GM19324 (cell line): ENCODE measurements around the gene IL31.
"Not testable (repeated sequence)": the region's sequence is repeated elsewhere in the genome, so short reads cannot be mapped to it uniquely, and the experiment has no call there.

Source experiments
- ATAC-seq: cut with Tn5 transposase; IDR thresholded peaks from one replicate; pipeline ENCODE4 v1.9.1; 2021; ENCODE audit warnings: mild to moderate bottlenecking, moderate library complexity; ENCODE audit not compliant: unreplicated experiment, low FRiP score

Gene IL31

GRCh38 chr12:122174155-122174845 lies at the start of gene IL31:
IL31 (minus strand) TSS chr12:122174221; CDS start chr12:122174172, 49 bp downstream.
- ATAC-seq = no peak

- ATAC-seq = no peak
Measured at GRCh38 chr12:122216445-122216844, 42.4 kb upstream of the IL31 start.

GRCh38 chr12:122215771-122216170 lies 41.8 kb upstream of the IL31 start:
- ATAC-seq = no peak

- no peak for ATAC-seq
Measured at GRCh38 chr12:122208073-122208820, 34.2 kb upstream of the IL31 start.

- no peak for ATAC-seq
Measured at GRCh38 chr12:122207391-122207790, 33.4 kb upstream of the IL31 start.

GRCh38 chr12:122206976-122207375 lies 33.0 kb upstream of the IL31 start:
- no peak for ATAC-seq

- ATAC-seq = no peak
Measured at GRCh38 chr12:122206111-122206881, 32.3 kb upstream of the IL31 start.

- no peak for ATAC-seq
Measured at GRCh38 chr12:122205053-122205925, 31.3 kb upstream of the IL31 start.

GRCh38 chr12:122204167-122205052 lies 30.4 kb upstream of the IL31 start:
- no peak for ATAC-seq

- ATAC-seq = no peak
Measured at GRCh38 chr12:122203301-122204166, 29.5 kb upstream of the IL31 start, which contains the start of gene B3GNT4. B3GNT4 (plus strand) TSS chr12:122203709; CDS start chr12:122204619, 910 bp downstream.

- ATAC-seq = not testable (repeated sequence)
Measured at GRCh38 chr12:122202811-122203210, 28.8 kb upstream of the IL31 start.

GRCh38 chr12:122202017-122202416 lies 28.0 kb upstream of the IL31 start:
- ATAC-seq = no peak

GRCh38 chr12:122201381-122201780 lies 27.4 kb upstream of the IL31 start:
- ATAC-seq = no peak

GRCh38 chr12:122200541-122201175 lies 26.6 kb upstream of the IL31 start:
- ATAC-seq = no peak

GRCh38 chr12:122199484-122200355 lies 25.7 kb upstream of the IL31 start:
- no peak for ATAC-seq

GRCh38 chr12:122197612-122197966 lies 23.6 kb upstream of the IL31 start:
- ATAC-seq = no peak

- no peak for ATAC-seq
Measured at GRCh38 chr12:122195405-122195804, 21.4 kb upstream of the IL31 start.
